ENCODE results near the gene SPESP1. TPM values are rescaled to one million over a fixed set of nuclear protein-coding genes. Genes with fewer than 3 reads are reported as not detected.
"Not testable (repeated sequence)": the region's sequence is repeated elsewhere in the genome, so short reads cannot be mapped to it uniquely, and the experiment has no call there.

Gene SPESP1
- total RNA-seq, 4 donors from 2014 or later, result 1.3 to 3.6 (median 1.6) TPM

- Histone ChIP-seq H3K9me3 (peaks cover 0 to 3% (median 0%) of the 10 kb centered on the region in 3 donors), H3K36me3 (no peaks in the 10 kb centered on the region), H3K27ac (no peak overlapping the region), H3K27me3 (no peaks in the 10 kb centered on the region), H3K4me1 (no peaks in the 10 kb centered on the region), H3K4me3 (no peak overlapping the region)
- in situ Hi-C loops (cut with MboI; ENCODE audit: low sequenced_read_pairs in 4 of 4) (no loop called here), intact Hi-C loops (cut with DNase I; ENCODE audit: low total_unique reads) (no loop called here)
- TF ChIP-seq CTCF (IDR thresholded peaks at IDR 0.05 in 4 of 5, conservative IDR thresholded peaks at IDR 0.05 in 1 of 5) (no peak), POLR2A (IDR thresholded peaks at IDR 0.05) (no peak)
- ATAC-seq, result no peak
- no peak for DNase-seq
Observed at GRCh38 chr15:68939501-68939900, 9.2 kb downstream of the SPESP1 start.

- in situ Hi-C loops (cut with MboI; ENCODE audit: low sequenced_read_pairs in 4 of 4) (no loop called here), intact Hi-C loops (cut with DNase I; ENCODE audit: low total_unique reads) (no loop called here)
- no peak for ATAC-seq
- H3K4me3 ChIP-seq, result no peak overlapping the region
- H3K27ac ChIP-seq, result no peak overlapping the region
- TF ChIP-seq CTCF (IDR thresholded peaks at IDR 0.05 in 4 of 5, conservative IDR thresholded peaks at IDR 0.05 in 1 of 5) (no peak), POLR2A (IDR thresholded peaks at IDR 0.05) (no peak)
- no peaks in the 10 kb centered on the region for H3K36me3 ChIP-seq
- H3K27me3 ChIP-seq, result no peaks in the 10 kb centered on the region
- H3K9me3 ChIP-seq, result no peaks in the 10 kb centered on the region
- no peak for DNase-seq
- no peaks in the 10 kb centered on the region for H3K4me1 ChIP-seq
Observed at GRCh38 chr15:68951813-68952212, 21.5 kb downstream of the SPESP1 start.

GRCh38 chr15:68957696-68958095 lies 27.4 kb downstream of the SPESP1 start:
- Histone ChIP-seq H3K27ac (no peak overlapping the region), H3K4me3 (no peak overlapping the region), H3K9me3 (no peaks in the 10 kb centered on the region), H3K4me1 (no peaks in the 10 kb centered on the region), H3K27me3 (no peaks in the 10 kb centered on the region), H3K36me3 (no peaks in the 10 kb centered on the region)
- ATAC-seq (no peak), DNase-seq (no peak)
- TF ChIP-seq CTCF (IDR thresholded peaks at IDR 0.05 in 4 of 5, conservative IDR thresholded peaks at IDR 0.05 in 1 of 5), result no peak
- TF ChIP-seq POLR2A (IDR thresholded peaks at IDR 0.05), result no peak
- in situ Hi-C loops (cut with MboI; ENCODE audit: low sequenced_read_pairs in 4 of 4) (no loop called here), intact Hi-C loops (cut with DNase I; ENCODE audit: low total_unique reads) (no loop called here)

- Histone ChIP-seq H3K9me3 (no peaks in the 10 kb centered on the region), H3K36me3 (no peaks in the 10 kb centered on the region), H3K27ac (no peak overlapping the region), H3K27me3 (no peaks in the 10 kb centered on the region), H3K4me3 (no peak overlapping the region), H3K4me1 (no peaks in the 10 kb centered on the region)
- no peak for DNase-seq
- no peak for ATAC-seq
- intact Hi-C loops (cut with DNase I; ENCODE audit: low total_unique reads) (no loop called here), in situ Hi-C loops (cut with MboI; ENCODE audit: low sequenced_read_pairs in 4 of 4) (no loop called here)
- TF ChIP-seq POLR2A (IDR thresholded peaks at IDR 0.05) (no peak), CTCF (IDR thresholded peaks at IDR 0.05 in 4 of 5, conservative IDR thresholded peaks at IDR 0.05 in 1 of 5) (no peak)
Observed at GRCh38 chr15:68958597-68958996, 28.3 kb downstream of the SPESP1 start.

GRCh38 chr15:68962465-68962864 lies 32.1 kb downstream of the SPESP1 start:
- no peaks in the 10 kb centered on the region for H3K27me3 ChIP-seq
- no peaks in the 10 kb centered on the region for H3K9me3 ChIP-seq
- intact Hi-C loops (cut with DNase I; ENCODE audit: low total_unique reads), result no loop called here
- H3K4me1 ChIP-seq, result no peaks in the 10 kb centered on the region
- TF ChIP-seq POLR2A (IDR thresholded peaks at IDR 0.05) (no peak), CTCF (IDR thresholded peaks at IDR 0.05 in 4 of 5, conservative IDR thresholded peaks at IDR 0.05 in 1 of 5) (no peak)
- no peak overlapping the region for H3K27ac ChIP-seq
- in situ Hi-C loops (cut with MboI; ENCODE audit: low sequenced_read_pairs in 4 of 4), result no loop called here
- no peaks in the 10 kb centered on the region for H3K36me3 ChIP-seq
- ATAC-seq (no peak), DNase-seq (no peak)
- H3K4me3 ChIP-seq, result no peak overlapping the region

- H3K36me3 ChIP-seq; H3K4me1 ChIP-seq; in situ Hi-C loops (cut with MboI; ENCODE audit: low sequenced_read_pairs in 4 of 4); H3K9me3 ChIP-seq; H3K27me3 ChIP-seq; H3K27ac ChIP-seq; intact Hi-C loops (cut with DNase I; ENCODE audit: low total_unique reads); DNase-seq; ATAC-seq; H3K4me3 ChIP-seq: not testable (repeated sequence)
Observed at GRCh38 chr15:68963719-68964118, 33.4 kb downstream of the SPESP1 start.

Data from gastrocnemius medialis (tissue), 4 donors.